Mesenteric fat pad (tissue), 1 donor: Measurements from ENCODE around the gene NFIC. TPM values are rescaled to one million over a fixed set of nuclear protein-coding genes. Genes with fewer than 3 reads are reported as not detected.
"Not testable (repeated sequence)": the region's sequence is repeated elsewhere in the genome, so short reads cannot be mapped to it uniquely, and the experiment has no call there.

Experiments used
- DNase-seq: peaks from one replicate; pipeline ENCODE4 v3.0.0-alpha.2; 2020; ENCODE audit warnings: low spot score
- total RNA-seq: library from RNA; stranded (reverse); fragmentation: NEBNext Ultra II Directional; extraction: Animal tissue kit (Norgen Biotek cat#: 25700); gene quantifications from one replicate; pipeline ENCODE4 v1.2.1, GENCODE V29; 2021
- donor health status: DM: yes; HTN: yes; CAD: no.

Gene NFIC
- total RNA-seq, 1 donor from 2014 or later, result 207 TPM

- DNase-seq, result no peak
Observed at GRCh38 chr19:3396881-3397265, 30.5 kb downstream of the NFIC start.

- no peak for DNase-seq
Observed at GRCh38 chr19:3397266-3398022, 31.1 kb downstream of the NFIC start.

- DNase-seq, result no peak
Observed at GRCh38 chr19:3398114-3398899, 31.9 kb downstream of the NFIC start.

GRCh38 chr19:3398900-3399278 is 32.5 kb downstream of the NFIC start:
- DNase-seq, result no peak

DNA sequence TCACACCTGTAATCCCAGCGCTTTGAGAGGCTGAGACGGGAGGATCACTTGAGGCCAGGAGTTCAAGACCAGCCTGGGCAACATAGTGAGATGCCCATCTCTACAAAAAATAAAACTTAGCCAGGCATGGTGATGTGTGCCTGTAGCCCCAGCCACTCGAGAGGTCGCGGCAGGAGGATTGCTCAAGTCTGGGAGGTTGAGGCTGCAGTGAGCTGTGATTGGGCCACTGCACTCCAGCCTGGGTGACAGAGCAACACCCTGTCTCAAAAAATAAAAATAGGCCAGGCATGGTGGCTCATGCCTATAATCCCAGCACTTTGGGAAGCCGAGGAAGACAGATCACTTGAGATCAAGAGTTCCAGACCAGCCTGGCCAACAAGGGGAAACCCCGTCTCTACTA is 32.9 kb downstream of the NFIC start:
- DNase-seq, result not testable (repeated sequence)

DNA sequence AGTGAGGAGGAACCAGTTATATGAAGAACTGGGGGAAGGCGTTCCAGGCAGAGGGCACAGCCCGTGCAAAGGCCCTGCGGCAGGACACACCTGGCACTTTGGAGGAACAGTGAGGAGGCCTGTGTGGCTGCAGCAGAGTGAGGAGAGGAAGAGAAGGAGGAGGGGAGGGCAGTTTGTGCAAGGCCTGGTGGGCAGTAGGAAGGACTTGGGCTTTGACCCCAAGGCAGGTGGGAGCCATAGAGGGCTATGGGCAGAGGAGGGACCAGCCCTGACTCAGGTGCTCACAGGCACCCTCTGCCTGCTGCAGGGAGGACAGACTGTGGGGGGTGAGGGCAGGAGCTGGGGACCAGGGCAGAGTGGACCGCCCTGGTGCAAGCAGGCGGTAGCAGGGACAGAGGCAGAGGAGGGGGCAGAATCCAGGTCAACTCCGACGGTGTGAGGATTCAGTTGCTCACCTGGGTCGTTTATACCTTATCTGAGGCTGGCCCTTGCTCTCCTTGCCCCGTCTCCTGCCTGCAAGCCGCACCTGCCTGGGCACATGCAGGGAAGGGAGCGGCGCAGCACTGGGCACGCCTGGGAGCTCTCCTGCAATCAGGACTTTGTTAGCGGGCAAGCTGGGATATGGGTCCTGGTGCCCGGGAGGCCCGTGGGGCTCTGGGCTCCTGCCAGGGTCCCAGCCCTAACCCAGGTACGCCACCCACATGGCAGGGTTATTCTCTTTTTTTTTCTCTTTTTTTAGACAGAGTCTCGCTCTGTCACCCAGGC is 34.8 kb downstream of the NFIC start:
- no peak for DNase-seq

GRCh38 chr19:3402631-3403443 is 36.5 kb downstream of the NFIC start:
- no peak for DNase-seq

GRCh38 chr19:3403489-3404323 is 37.3 kb downstream of the NFIC start:
- DNase-seq, result peak; percentile 94

DNA sequence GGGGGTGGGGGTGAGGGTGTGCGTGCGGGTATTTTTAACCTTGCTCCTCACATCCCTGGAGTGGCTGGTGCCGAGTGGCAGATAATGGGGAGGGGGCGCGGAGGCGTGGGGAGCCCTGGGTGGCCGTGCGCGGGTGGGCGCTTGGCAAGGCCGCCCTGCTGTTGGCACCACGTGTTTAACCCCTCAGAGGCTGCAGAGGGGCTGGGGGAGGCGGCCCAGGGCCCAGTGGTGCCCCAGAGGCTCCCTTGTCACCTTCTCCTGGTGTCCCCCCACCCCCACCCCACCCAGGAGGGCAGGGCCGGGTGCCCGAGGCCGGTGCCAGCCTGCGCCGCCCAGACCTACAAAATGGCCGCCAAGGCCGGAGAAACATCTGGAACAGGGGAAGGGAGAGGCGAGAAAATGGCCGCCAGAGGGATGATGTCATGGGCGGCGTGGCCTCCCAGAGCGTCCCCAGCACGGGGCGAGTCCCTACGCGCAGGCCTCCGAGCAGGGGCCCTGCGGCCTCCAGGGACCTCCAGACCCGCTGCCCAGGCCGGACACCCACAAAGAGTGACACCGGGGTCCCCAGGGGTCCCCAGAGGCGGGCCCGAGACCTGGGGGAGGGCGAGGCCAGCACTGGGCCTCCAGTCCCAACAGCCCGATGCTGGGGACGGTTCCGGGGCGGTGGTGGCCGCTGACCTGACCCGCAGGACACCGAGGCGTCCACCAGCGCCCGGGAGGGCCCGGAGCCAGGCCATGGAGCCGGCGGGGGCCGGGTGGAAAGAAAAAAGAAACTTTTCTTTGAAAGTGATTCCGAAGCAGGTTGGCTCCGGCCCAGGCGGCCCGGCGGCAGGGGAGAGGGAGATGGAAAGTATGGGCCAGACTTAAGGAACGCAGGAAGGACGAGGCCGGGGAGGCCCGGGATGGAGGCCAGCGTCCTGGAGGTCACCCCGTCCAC is 38.2 kb downstream of the NFIC start:
- DNase-seq, result no peak

GRCh38 chr19:3405261-3405653 is 38.9 kb downstream of the NFIC start:
- DNase-seq, result no peak

DNA sequence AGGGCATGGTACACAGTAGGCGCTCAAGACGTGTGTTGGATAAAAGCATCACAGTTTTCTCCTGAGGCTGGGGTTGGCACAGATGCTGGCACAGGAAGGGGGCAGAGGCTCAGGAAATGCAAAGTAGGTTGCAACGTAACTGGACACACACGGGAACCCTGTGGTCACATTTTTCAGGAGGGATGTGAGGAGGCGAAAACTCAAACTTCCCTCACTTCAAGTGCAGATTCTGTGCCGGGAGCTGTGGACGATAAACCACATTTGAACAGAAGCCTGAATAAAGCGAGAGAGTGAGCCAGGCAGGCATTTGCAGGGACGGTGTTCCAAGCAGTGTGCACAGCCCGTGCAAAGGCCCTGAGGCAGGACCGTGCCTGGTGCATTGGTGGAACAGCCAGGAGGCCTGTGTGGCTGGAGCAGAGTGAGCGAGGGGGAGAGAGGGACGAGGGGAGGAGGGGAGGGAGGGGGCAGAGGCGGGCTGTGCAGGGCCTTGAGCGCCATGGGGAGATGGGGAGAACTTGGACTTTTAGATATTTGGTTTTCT is 40.3 kb downstream of the NFIC start:
- no peak for DNase-seq

- no peak for DNase-seq
Observed at GRCh38 chr19:3407556-3408516, 41.5 kb downstream of the NFIC start.

DNA sequence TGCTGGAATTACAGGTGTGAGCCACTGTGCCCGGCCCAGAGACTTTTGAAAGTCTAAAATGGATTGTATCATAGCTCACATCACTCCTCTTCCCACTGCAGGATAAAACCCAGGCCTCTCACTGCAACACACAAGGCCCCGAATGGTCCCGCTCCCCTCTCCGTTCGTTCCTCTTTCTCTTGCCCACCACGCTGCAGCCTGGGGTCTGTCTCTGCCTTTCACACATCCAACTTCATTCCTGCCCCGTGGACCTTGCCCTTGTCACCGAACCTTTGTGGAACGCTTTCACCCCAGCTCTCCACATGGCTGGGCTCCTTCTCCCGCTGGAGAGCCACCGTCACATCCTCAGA is 42.6 kb downstream of the NFIC start:
- DNase-seq, result no peak

- no peak for DNase-seq
Observed at GRCh38 chr19:3409346-3410064, 43.1 kb downstream of the NFIC start.

DNA sequence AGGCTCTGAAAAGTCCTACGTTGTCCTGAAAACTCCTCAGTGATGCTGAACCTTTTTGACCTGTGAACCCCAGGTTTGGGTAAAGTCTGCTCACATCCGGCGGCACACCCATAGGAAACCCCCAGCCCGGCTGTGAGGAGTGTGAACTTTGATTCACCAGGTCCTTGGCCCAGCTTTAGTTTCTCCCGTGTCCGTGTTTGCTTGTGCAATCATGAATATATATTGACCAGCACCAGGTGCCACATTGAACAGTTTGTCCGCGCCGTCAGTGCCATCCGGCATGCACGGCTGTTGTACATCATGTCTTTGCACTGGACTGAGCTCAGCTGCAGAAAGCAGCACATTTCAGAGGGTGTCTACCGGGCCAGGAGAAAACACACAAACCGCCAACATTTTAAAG is 45.3 kb downstream of the NFIC start:
- no peak for DNase-seq

GRCh38 chr19:3412066-3412465 is 45.7 kb downstream of the NFIC start:
- no peak for DNase-seq

DNA sequence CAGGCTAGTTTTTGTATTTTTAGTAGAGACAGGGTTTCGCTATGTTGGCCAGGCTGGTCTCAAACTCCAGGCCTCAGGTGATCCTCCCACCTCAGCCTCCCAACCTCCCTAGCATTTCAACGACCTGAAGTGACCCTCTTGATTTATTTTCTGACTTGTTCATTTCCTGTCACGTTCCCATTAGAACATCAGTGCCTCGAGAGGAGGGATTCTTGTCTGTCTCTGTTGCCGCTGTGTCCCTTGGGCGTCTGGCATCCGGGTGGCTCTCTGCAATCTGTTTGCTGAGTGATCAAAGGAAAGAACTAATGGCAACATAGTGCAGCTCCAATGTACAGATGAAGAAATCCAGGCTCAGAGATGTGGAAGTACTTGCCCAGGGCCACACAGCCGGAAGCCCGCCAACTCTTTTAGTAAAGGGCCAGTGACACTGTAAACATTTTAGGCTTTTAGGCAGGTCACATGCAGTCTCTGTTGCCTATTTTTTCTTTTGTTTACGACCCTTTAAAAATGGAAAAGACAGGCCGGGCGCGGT is 47.5 kb downstream of the NFIC start:
- DNase-seq, result no peak
